GM12874 (cell line): ENCODE results near the gene RPGR.

Experiments
- CTCF ChIP-seq: IDR thresholded peaks from 2 replicates; pipeline ENCODE4 v1.5.1; 2011; ENCODE audit warnings: low read depth, mild to moderate bottlenecking, control low read depth, low read length, moderate library complexity; ENCODE audit not compliant: insufficient read depth

The RPGR gene

GRCh38 chrX:38327007-38327774, at the start of gene RPGR:
TSS of gene RPGR (minus strand) at chrX:38327509. CDS start at chrX:38327367, 142 bp downstream.
- TF ChIP-seq CTCF, result peak; percentile 80

- TF ChIP-seq CTCF, result no peak
Observed at GRCh38 chrX:38376747-38377146, 49.4 kb upstream of the RPGR start.

- peak; percentile 47; the same call in 1 of the 2 replicates for TF ChIP-seq CTCF
Observed at GRCh38 chrX:38375891-38376290, 48.6 kb upstream of the RPGR start.

- TF ChIP-seq CTCF, result no peak
Observed at GRCh38 chrX:38374431-38374830, 47.1 kb upstream of the RPGR start.

GRCh38 chrX:38371641-38372040, 44.3 kb upstream of the RPGR start:
- no peak for TF ChIP-seq CTCF

- no peak for TF ChIP-seq CTCF
Observed at GRCh38 chrX:38368774-38369173, 41.5 kb upstream of the RPGR start.

GRCh38 chrX:38365954-38366353, 38.6 kb upstream of the RPGR start:
- TF ChIP-seq CTCF, result no peak
